Measurements from ENCODE around the gene NUP214. TPM values are rescaled to one million over a fixed set of nuclear protein-coding genes. Genes with fewer than 3 reads are reported as not detected.

The NUP214 gene
- total and polyA plus RNA-seq, 8 donors, result 43.8 to 58.4 (median 47.4) TPM

- Histone ChIP-seq H3K4me3 (peak overlapping the region; percentile 55 to 87), H3K27me3 (peaks cover 0 to 18% of the 10 kb centered on the region in 2 donors), H3K4me1 (peaks cover 4 to 65% of the 10 kb centered on the region in 2 donors), H3K9me3 (no peaks in the 10 kb centered on the region), H3K27ac (peak overlapping the region; percentile 83 to 87), H3K36me3 (no peaks in the 10 kb centered on the region)
- intact Hi-C loops (cut with DNase I), result no loop called here
- ATAC-seq (peak; percentile 53), DNase-seq (peak in 2 of 4 donors; percentile 83 to 90)
- TF ChIP-seq CTCF (IDR thresholded peaks at IDR 0.05), result no peak
Observed at GRCh38 chr9:131274674-131275331, 149.4 kb downstream of the NUP214 start.

- Histone ChIP-seq H3K4me1 (peaks cover 4 to 58% of the 10 kb centered on the region in 2 donors), H3K27me3 (peaks cover 0 to 25% of the 10 kb centered on the region in 2 donors), H3K4me3 (peak overlapping the region; percentile 55 to 87), H3K36me3 (no peaks in the 10 kb centered on the region), H3K27ac (peak overlapping the region; percentile 83 to 87), H3K9me3 (no peaks in the 10 kb centered on the region)
- ATAC-seq, result peak; percentile 18
- peak in 1 of 4 donors; percentile 50 for DNase-seq
- no peak for TF ChIP-seq CTCF (IDR thresholded peaks at IDR 0.05)
- intact Hi-C loops (cut with DNase I), result no loop called here
Observed at GRCh38 chr9:131275332-131276093, 150.1 kb downstream of the NUP214 start.

GRCh38 chr9:131276094-131276888 lies 150.9 kb downstream of the NUP214 start, which contains the start of gene FAM78A:
FAM78A (minus strand) TSS chr9:131276510; CDS start chr9:131276179, 331 bp downstream.
- peaks cover under 1 to 50% of the 10 kb centered on the region in 2 donors for H3K4me1 ChIP-seq
- no peak for ATAC-seq
- H3K4me3 ChIP-seq, result peak within 1 kb of the TSS; percentile 55 to 87
- H3K36me3 ChIP-seq, result no peaks in the 10 kb centered on the region
- H3K27me3 ChIP-seq, result peaks cover 4 to 32% of the 10 kb centered on the region in 2 donors
- peak in 1 of 2 donors; percentile 14 for TF ChIP-seq CTCF (IDR thresholded peaks at IDR 0.05)
- intact Hi-C loops (cut with DNase I), result no loop called here
- no peaks in the 10 kb centered on the region for H3K9me3 ChIP-seq
- peak within 1 kb of the TSS; percentile 83 to 87 for H3K27ac ChIP-seq
- DNase-seq, result peak in 2 of 4 donors; percentile 75 to 98

- intact Hi-C loops (cut with DNase I), result no loop called here
- H3K27me3 ChIP-seq, result peaks cover 8 to 38% of the 10 kb centered on the region in 2 donors
- no peak for DNase-seq
- no peaks in the 10 kb centered on the region for H3K36me3 ChIP-seq
- peaks cover 0 to 44% of the 10 kb centered on the region in 2 donors for H3K4me1 ChIP-seq
- ATAC-seq, result no peak
- TF ChIP-seq CTCF (IDR thresholded peaks at IDR 0.05), result no peak
- H3K4me3 ChIP-seq, result peak overlapping the region; percentile 55 to 87
- H3K9me3 ChIP-seq, result no peaks in the 10 kb centered on the region
- peak overlapping the region; percentile 83 to 87 for H3K27ac ChIP-seq
Observed at GRCh38 chr9:131276891-131277286, 151.5 kb downstream of the NUP214 start.
